ENCODE data around the gene MYBPH.

DNA sequence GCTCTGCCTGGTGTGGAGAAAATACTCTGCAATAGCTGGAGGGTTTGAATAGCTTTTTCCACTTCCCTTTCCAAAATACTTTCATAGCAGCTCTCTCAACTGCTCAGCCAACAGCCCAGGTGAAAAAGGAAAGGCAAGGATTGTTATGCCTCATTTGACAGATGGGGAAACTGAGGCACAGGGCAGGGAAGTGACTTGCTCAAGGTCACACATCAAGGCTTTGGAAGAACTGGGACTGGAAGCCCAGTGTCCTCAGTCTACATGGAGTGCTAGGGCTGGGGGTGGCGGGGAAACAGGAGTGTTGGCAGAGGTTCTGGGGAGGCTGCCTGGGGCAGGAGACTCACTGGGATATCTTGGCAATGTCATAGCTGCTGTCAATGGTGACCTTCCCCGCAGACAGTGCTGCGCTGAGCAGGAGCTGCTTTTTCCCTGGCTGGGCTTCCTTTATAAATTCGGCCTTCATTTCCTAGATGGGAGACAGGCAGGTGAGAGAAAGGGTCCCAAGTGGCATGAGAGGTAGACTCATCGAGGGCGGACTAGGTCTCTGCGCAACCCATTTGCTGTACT, 6.8 kb upstream of the MYBPH start:
- TF ChIP-seq, protein P1, sequence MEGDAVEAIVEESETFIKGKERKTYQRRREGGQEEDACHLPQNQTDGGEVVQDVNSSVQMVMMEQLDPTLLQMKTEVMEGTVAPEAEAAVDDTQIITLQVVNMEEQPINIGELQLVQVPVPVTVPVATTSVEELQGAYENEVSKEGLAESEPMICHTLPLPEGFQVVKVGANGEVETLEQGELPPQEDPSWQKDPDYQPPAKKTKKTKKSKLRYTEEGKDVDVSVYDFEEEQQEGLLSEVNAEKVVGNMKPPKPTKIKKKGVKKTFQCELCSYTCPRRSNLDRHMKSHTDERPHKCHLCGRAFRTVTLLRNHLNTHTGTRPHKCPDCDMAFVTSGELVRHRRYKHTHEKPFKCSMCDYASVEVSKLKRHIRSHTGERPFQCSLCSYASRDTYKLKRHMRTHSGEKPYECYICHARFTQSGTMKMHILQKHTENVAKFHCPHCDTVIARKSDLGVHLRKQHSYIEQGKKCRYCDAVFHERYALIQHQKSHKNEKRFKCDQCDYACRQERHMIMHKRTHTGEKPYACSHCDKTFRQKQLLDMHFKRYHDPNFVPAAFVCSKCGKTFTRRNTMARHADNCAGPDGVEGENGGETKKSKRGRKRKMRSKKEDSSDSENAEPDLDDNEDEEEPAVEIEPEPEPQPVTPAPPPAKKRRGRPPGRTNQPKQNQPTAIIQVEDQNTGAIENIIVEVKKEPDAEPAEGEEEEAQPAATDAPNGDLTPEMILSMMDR (IDR thresholded peaks at IDR 0.05), result no peak
- no peak for TF ChIP-seq EZH2 (IDR thresholded peaks at IDR 0.05; ENCODE audit: borderline replicate concordance, insufficient read depth, low read depth, low read length, poor library complexity, severe bottlenecking)

Measured in B cell (primary cell).